NCI-H526 (cell line): ENCODE data around the gene SPATC1L.
A peak's percentile ranks its signal among the peaks of the same experiment; 100 is the strongest.
"Not testable (repeated sequence)": the region's sequence is repeated elsewhere in the genome, so short reads cannot be mapped to it uniquely, and the experiment has no call there.

Source experiments
- DNase-seq, 2 experiments: peaks; one replicate each; lab custom pipeline; 2025; lab: John Stamatoyannopoulos, UW

SPATC1L gene

DNA sequence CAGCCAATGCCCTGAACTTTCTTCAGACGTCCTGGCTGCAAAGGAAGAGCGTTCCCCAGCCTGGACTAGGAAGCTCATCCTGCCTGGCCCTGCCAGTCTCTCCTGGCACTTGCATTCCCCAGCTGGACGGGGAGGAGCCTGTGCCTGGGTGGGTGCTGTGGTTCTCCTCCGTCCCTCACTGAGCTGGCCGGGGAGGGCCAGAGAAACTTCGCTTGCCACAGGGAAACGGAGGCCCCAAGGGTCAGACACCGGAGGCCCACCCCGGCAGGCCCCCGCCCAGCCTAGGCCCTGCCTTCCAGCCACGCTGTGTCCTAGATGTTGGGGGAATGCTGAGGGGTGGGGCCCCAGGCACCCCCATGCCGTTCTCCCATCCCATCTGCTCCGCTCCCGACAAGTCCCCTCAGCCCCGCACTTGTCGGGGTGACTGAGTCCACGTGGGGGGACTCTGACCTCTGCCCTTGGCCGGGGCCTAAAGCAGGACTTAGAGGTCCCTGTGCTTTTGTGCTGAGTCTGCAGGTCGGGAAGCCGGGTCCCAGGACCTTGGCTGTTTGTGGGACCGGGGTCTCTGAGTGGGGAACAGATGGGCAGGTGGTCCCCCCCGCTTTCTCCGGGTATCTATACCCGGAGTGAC is 33.7 kb downstream of the SPATC1L start:
- DNase-seq, result peak in 1 of 2 experiments; percentile 35

DNA sequence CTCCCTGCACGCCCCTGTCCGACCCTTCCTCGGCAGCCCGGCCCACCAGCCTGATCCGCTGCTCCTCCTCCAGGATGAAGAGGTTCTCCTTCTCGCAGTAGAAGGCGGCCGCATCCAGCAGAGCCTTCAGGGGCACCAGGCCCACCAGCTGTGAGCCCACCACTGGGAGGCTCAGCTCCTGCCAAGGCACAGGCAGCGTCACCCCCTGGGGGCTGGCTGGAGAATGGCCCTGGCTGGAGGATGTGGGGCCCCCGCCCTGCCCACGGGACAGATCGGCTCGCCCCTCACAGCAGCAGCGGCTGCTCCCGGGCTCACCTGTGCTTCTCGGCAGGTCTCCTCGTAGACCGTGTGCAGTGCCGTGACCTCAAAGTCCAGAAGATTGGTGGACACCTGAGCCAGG is 34.2 kb downstream of the SPATC1L start:
- no peak for DNase-seq

GRCh38 chr21:46149205-46149901 is 34.9 kb downstream of the SPATC1L start:
- DNase-seq, result no peak

DNA sequence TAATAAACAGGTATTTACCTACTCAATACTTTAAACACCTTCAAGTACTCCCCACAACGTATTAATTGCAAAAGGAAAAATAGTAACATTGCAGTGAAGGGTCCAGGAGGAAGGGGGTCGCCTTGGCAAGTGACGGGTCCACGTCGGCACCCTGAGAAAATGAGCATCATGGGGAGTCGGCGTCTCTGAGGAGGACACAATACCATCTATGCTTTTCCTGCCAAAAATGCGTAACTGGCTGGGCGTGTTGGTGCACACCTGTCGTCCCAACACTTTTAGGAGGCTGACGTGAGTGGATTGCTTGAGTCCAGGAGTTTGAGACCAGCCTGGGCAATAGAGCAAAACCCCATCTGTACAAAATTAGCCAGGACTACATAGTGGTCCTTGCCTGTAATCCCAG is 36.2 kb downstream of the SPATC1L start:
- no peak for DNase-seq

DNA sequence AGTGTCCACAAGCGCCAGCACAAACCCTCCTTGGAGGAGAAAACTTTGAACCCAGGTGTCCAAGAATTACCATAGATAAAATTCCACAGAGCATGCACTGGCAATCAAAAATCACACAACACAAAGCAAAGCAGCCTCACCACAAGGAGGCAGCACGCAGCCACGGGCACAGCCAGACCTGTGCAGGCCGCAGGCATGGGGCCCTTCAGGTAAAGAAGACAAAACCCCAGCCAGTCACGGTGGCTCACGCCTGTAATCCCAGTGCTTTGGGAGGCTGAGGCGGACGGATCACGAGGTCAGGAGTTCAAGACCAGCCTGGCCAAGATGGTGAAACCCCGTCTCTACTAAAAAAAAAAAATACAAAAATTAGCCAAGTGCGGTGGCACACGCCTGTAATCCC is 36.8 kb downstream of the SPATC1L start:
- DNase-seq, result peak; percentile 65 to 81

- peak in 1 of 2 experiments; percentile 50 for DNase-seq
Measured at GRCh38 chr21:46146856-46147255, 37.4 kb downstream of the SPATC1L start.

- no peak for DNase-seq
Measured at GRCh38 chr21:46145840-46146691, 38.2 kb downstream of the SPATC1L start.

DNA sequence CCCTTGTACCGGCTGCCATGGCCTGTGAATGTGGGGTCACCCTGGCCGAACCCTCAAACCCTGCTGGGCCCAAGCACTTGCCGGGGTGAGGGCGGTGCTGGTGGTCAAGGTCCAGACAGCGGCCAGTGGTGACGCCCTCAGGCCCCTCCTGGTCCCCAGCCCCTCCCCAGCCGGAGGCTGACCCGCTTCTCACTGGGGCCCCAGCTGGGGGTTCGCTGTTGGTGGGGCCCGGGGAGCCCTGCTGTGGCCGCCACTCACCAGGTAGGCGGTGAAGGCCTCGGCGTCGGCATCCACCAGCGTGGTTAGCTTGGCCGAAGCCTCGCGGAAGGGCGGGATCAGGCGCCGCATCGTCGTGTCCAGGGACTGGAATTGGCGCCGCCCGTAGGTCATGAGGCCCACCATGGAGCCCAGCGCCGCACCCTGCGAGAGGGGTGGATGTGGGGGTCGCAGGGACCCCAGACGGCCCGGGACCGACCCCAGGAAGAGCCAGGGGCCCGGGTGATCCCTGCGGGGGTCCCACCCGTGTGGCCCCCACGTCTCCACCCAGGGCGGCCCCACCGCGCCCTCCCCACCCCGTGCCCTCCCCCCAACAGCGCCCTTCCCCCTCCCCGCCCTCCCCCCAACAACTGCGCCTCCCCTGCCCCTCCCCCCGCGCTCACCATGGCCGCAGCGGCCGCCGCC is 39.0 kb downstream of the SPATC1L start:
- no peak for DNase-seq

- DNase-seq, result no peak
Measured at GRCh38 chr21:46144464-46145070, 39.7 kb downstream of the SPATC1L start.

- DNase-seq, result no peak
Measured at GRCh38 chr21:46142582-46143473, 41.4 kb downstream of the SPATC1L start.

GRCh38 chr21:46141767-46142581 is 42.3 kb downstream of the SPATC1L start:
- DNase-seq, result no peak

- DNase-seq, result not testable (repeated sequence)
Measured at GRCh38 chr21:46140352-46141003, 43.8 kb downstream of the SPATC1L start.

DNA sequence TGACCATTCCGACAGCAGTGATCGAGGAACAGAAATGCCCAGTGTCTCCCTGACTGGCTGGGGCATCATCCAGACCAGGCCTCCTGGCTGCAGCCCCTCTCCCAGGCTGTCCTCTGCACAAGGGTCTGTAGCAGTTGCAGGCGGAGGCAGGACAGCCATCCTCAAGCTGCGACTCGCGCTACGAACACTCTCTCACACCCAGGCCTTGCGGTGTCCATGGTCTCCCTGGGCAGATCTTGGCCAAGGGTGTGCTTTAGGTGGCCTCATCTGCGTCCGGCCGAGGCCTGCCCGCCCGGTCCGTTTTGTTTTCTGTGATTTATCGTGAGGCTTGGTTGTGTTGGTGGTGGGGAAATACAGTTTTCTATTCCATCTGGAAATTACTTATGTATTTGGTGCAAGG is 44.6 kb downstream of the SPATC1L start:
- no peak for DNase-seq

GRCh38 chr21:46138383-46138970 is 45.8 kb downstream of the SPATC1L start:
- DNase-seq, result no peak

DNA sequence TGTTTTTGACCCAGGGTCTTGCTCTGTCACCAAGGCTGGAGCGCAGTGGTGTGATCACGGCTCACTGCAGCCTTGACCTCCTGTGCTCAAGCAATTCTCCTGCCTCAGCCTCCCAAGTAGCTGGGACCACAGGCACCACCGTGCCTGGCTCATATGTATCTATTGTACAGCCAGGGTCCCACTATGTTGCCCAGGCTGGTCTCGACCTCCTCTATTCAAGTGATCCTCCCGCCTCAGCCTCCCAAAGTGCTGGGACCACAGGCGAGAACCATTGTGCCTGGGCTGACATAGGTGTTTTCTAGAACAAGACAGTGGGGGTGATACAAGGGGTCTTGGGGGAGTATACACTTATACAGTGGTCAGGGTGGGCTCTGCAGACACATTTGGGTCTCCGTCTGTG is 46.4 kb downstream of the SPATC1L start:
- no peak for DNase-seq

DNA sequence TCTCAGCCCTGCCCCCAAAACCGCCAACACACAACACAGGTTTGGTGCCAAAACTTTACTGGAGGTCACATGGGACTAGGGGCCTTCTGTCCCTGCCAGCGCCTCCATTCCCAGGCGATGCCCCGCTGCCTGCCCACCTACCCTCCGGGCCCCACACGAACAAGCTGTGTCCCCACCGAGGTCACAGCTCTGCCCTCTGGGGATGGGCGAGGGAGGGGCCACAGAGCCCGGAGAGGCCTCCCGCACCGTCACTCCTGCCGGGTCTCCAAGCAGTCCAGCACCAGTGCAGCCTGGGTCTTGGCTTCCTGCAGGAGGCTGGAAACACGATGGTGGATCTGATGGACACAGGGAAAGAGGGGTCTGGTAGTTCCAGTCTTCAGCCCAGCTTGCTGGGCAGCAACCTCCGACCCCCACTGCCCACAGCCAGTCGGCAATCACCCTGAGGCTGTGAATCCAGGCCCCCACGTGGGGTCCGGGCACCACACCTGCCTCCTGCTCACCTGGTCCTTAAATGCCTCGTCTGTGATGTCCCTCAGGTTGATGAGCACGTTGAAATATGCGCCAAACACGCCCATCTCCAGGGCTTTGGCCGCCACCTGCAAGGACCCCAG is 47.4 kb downstream of the SPATC1L start:
- no peak for DNase-seq

DNA sequence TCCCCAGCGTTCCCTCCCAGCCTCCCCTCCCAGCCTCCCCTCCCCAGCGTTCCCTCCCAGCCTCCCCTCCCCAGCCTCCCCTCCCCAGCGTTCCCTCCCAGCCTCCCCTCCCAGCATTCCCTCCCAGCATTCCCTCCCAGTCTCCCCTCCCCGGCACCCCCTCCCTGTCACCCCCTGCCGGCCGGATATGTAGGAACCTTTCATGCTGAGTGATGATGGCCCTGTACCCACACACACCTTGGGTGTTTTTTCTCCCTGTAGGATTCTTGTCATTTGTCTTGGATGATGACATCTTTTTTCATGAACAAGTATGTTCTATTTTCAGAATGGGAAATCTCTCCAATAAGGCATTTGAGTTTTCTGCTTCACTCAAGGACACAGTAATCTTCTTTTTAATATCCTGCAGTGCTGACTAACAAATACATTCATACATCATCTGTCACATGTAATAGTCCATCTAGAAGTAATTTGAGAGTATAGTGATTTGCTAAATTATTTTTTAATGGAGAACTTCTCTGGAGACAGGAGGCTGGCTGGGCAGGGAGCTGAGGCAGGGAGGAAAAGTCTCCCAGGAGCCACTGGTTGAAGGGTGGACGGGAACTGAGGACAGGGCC is 48.4 kb downstream of the SPATC1L start:
- DNase-seq, result no peak
